ENCODE data around the gene SRRM3.

DNA sequence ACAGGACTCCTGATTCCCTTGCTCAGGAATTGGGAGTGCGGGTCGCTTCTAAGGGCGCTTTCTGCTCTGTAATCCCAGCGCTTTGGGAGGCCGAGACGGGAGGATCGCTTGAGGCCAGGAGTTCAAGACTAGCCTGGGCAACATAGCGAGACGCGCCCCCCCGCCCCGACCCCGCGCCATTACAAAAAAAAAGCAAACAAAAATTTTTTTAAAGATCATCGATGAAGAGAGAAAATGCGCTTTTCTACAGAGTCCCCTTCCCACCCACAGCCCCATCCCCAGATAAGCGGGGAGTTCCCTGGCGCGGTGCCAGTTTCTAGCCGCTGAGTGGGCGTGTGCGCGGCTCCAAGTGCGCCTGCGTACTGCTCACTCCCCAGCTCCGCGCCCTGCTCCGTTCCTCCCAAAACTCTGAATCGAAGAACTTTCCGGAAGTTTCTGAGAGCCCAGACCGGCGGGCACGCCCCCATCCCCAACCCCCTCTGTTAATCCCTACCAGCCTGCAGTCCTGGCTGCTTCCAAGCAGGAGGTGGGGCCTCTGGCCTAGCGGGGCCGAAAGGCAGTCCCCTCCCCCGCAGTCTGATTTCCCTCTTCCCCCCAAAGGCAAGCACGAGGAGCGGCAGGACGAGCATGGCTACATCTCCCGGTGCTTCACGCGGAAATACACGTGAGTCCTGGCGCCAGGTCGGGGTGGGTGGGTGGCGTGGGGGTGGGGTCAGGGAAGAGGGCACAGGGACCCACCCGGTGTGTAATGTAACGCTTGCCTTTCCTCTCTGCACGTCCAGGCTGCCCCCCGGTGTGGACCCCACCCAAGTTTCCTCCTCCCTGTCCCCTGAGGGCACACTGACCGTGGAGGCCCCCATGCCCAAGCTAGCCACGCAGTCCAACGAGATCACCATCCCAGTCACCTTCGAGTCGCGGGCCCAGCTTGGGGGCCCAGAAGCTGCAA lies 101.8 kb downstream of the SRRM3 start:
- TF ChIP-seq, protein P1, sequence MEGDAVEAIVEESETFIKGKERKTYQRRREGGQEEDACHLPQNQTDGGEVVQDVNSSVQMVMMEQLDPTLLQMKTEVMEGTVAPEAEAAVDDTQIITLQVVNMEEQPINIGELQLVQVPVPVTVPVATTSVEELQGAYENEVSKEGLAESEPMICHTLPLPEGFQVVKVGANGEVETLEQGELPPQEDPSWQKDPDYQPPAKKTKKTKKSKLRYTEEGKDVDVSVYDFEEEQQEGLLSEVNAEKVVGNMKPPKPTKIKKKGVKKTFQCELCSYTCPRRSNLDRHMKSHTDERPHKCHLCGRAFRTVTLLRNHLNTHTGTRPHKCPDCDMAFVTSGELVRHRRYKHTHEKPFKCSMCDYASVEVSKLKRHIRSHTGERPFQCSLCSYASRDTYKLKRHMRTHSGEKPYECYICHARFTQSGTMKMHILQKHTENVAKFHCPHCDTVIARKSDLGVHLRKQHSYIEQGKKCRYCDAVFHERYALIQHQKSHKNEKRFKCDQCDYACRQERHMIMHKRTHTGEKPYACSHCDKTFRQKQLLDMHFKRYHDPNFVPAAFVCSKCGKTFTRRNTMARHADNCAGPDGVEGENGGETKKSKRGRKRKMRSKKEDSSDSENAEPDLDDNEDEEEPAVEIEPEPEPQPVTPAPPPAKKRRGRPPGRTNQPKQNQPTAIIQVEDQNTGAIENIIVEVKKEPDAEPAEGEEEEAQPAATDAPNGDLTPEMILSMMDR (IDR thresholded peaks at IDR 0.05; ENCODE audit: low read depth, low read length): no peak
- peak; percentile 46 for TF ChIP-seq POLR2A (IDR thresholded peaks at IDR 0.05; ENCODE audit: extremely low read depth, insufficient read length)
- TF ChIP-seq MYC (IDR thresholded peaks at IDR 0.05; ENCODE audit: low read depth, low read length): peak; percentile 78
- TF ChIP-seq, protein P2, sequence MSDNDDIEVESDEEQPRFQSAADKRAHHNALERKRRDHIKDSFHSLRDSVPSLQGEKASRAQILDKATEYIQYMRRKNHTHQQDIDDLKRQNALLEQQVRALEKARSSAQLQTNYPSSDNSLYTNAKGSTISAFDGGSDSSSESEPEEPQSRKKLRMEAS (IDR thresholded peaks at IDR 0.05; ENCODE audit: low read depth, low read length): peak; percentile 86

Measured in NB4 (cell line).